ENCODE results near the gene LRMDA.

GRCh38 chr10:76303682-76304316 lies 872.4 kb downstream of the LRMDA start:
- TF ChIP-seq POLR2A (IDR thresholded peaks at IDR 0.05): no peak
- TF ChIP-seq CTCF (IDR thresholded peaks at IDR 0.05): peak in 3 of 4 experiments; percentile 27 to 41 (median 28)
- TF ChIP-seq POLR2AphosphoS5 (IDR thresholded peaks at IDR 0.05): peak in 1 of 4 donors; percentile 5

Data from sigmoid colon (tissue), 4 donors.